GDM1 (cell line): ENCODE measurements around the gene DXO.
"Not testable (repeated sequence)": the region's sequence is repeated elsewhere in the genome, so short reads cannot be mapped to it uniquely, and the experiment has no call there.

ENCODE experiments used
- DNase-seq: peaks from one replicate; lab custom pipeline; 2025; lab: John Stamatoyannopoulos, UW

The DXO gene

GRCh38 chr6:31971993-31972708 is at the start of gene DXO:
DXO (minus strand) TSS chr6:31972138; CDS start chr6:31971675, 463 bp downstream.
- DNase-seq = peak; percentile 98

GRCh38 chr6:32014547-32014946 is 42.6 kb upstream of the DXO start, which contains the start of gene C4B:
C4B (plus strand) TSS chr6:32014795; CDS start chr6:32014846, 51 bp downstream.
- DNase-seq = not testable (repeated sequence)

- DNase-seq = not testable (repeated sequence)
Measured at GRCh38 chr6:32013738-32014137, 41.8 kb upstream of the DXO start.

GRCh38 chr6:32012941-32013617 is 41.1 kb upstream of the DXO start:
- DNase-seq = not testable (repeated sequence)

- DNase-seq = not testable (repeated sequence)
Measured at GRCh38 chr6:32010856-32011530, 39.1 kb upstream of the DXO start.

- DNase-seq = not testable (repeated sequence)
Measured at GRCh38 chr6:32009537-32009936, 37.6 kb upstream of the DXO start.

GRCh38 chr6:32008616-32009015 is 36.7 kb upstream of the DXO start:
- not testable (repeated sequence) for DNase-seq

GRCh38 chr6:32008037-32008436 is 36.1 kb upstream of the DXO start:
- DNase-seq = not testable (repeated sequence)

- DNase-seq = not testable (repeated sequence)
Measured at GRCh38 chr6:32007086-32007485, 35.1 kb upstream of the DXO start.

- DNase-seq = not testable (repeated sequence)
Measured at GRCh38 chr6:32005991-32006529, 34.1 kb upstream of the DXO start.

- DNase-seq = not testable (repeated sequence)
Measured at GRCh38 chr6:32005538-32005880, 33.6 kb upstream of the DXO start.

GRCh38 chr6:32004864-32005537 is 33.1 kb upstream of the DXO start:
- not testable (repeated sequence) for DNase-seq

GRCh38 chr6:32004393-32004792 is 32.5 kb upstream of the DXO start:
- not testable (repeated sequence) for DNase-seq

GRCh38 chr6:32003301-32003700 is 31.4 kb upstream of the DXO start:
- DNase-seq = not testable (repeated sequence)

- DNase-seq = not testable (repeated sequence)
Measured at GRCh38 chr6:32002546-32003268, 30.8 kb upstream of the DXO start.

- DNase-seq = not testable (repeated sequence)
Measured at GRCh38 chr6:31996385-31996784, 24.4 kb upstream of the DXO start.

- not testable (repeated sequence) for DNase-seq
Measured at GRCh38 chr6:31994421-31994820, 22.5 kb upstream of the DXO start.

- DNase-seq = not testable (repeated sequence)
Measured at GRCh38 chr6:31989363-31989762, 17.4 kb upstream of the DXO start.

GRCh38 chr6:31981744-31982143 is 9.8 kb upstream of the DXO start, which contains the start of gene C4A:
C4A (plus strand) TSS chr6:31982057; CDS start chr6:31982108, 51 bp downstream.
- not testable (repeated sequence) for DNase-seq

GRCh38 chr6:31980998-31981397 is 9.1 kb upstream of the DXO start:
- not testable (repeated sequence) for DNase-seq
